Activated naive CD8-positive, alpha-beta T cell treated with anti-CD3 and anti-CD28 coated beads, Interleukin-2, amount 10 ng/mL, durations not matched to agents 7 days and 5 days (primary cell): ENCODE measurements around the gene FGD3. TPM values are rescaled to one million over a fixed set of nuclear protein-coding genes. Genes with fewer than 3 reads are reported as not detected.

Experiments used
- ATAC-seq: fragments of 150-1000 bp; cut with Tn5 transposase; one replicate; pipeline ENCODE4 v1.10.0; 2021; ENCODE audit warnings: low read depth, moderate library complexity
- POLR2A ChIA-PET: fragments of 350-600 bp; sonication (Branson Sonifier 250); formaldehyde crosslinking; loops from one replicate; lab custom pipeline; 2021; ENCODE audit warnings: antibody characterized with exemption; lab: Charles Lee
- DNase-seq: peaks from one replicate; pipeline ENCODE4 v3.0.0; 2021
- H3K27ac Mint-ChIP-seq: one replicate; pipeline ENCODE4 v1.8.0; 2022; ENCODE audit warnings: mild to moderate bottlenecking, mixed read lengths
- H3K27me3 Mint-ChIP-seq: one replicate; pipeline ENCODE4 v1.8.0; 2022; ENCODE audit warnings: mild to moderate bottlenecking, moderate library complexity, mixed read lengths
- H3K36me3 Mint-ChIP-seq: one replicate; pipeline ENCODE4 v1.8.0; 2021; ENCODE audit warnings: mild to moderate bottlenecking, mixed read lengths
- H3K4me1 Mint-ChIP-seq: one replicate; pipeline ENCODE4 v1.8.0; 2021; ENCODE audit warnings: mixed read lengths
- H3K4me3 Mint-ChIP-seq: one replicate; pipeline ENCODE4 v1.8.0; 2022; ENCODE audit warnings: mild to moderate bottlenecking, moderate library complexity, mixed read lengths
- H3K9me3 Mint-ChIP-seq: one replicate; pipeline ENCODE4 v1.8.0; 2021; ENCODE audit warnings: mixed read lengths
- total RNA-seq, 2 experiments: library from RNA; stranded (reverse); gene quantifications; one replicate each; pipeline ENCODE4 v1.2.3, GENCODE V29; 2021

FGD3 gene
- total RNA-seq, 2 experiments from 2014 or later, result 160 to 161 TPM

GRCh38 chr9:93022721-93023520 lies 75.6 kb downstream of the FGD3 start:
- H3K9me3 Mint-ChIP-seq, result no peaks in the 10 kb centered on the region
- POLR2A ChIA-PET, result no interaction called here
- peaks cover 47% of the 10 kb centered on the region for H3K4me1 Mint-ChIP-seq
- ATAC-seq, result no peak
- peak overlapping the region; percentile 68 for H3K27ac Mint-ChIP-seq
- no peak for DNase-seq
- H3K27me3 Mint-ChIP-seq, result no peaks in the 10 kb centered on the region
- no peak overlapping the region for H3K4me3 Mint-ChIP-seq
- peaks cover 33% of the 10 kb centered on the region for H3K36me3 Mint-ChIP-seq

- Mint-ChIP-seq H3K4me1 (peaks cover 49% of the 10 kb centered on the region), H3K27me3 (no peaks in the 10 kb centered on the region), H3K36me3 (peaks cover 28% of the 10 kb centered on the region), H3K27ac (no peak overlapping the region), H3K4me3 (no peak overlapping the region), H3K9me3 (no peaks in the 10 kb centered on the region)
- no peak for ATAC-seq
- no peak for DNase-seq
- POLR2A ChIA-PET, result no interaction called here
Observed at GRCh38 chr9:93023521-93023815, 76.1 kb downstream of the FGD3 start.

GRCh38 chr9:93024646-93024910 lies 77.3 kb downstream of the FGD3 start:
- POLR2A ChIA-PET, result interaction anchor here (1.0 to 2.2 kb wide), 8 partner anchors 11 to 71 kb away, joined by 3 to 16 read pairs (median 6); no protein-coding TSS in a partner anchor
- H3K36me3 Mint-ChIP-seq, result peaks cover 22% of the 10 kb centered on the region

DNA sequence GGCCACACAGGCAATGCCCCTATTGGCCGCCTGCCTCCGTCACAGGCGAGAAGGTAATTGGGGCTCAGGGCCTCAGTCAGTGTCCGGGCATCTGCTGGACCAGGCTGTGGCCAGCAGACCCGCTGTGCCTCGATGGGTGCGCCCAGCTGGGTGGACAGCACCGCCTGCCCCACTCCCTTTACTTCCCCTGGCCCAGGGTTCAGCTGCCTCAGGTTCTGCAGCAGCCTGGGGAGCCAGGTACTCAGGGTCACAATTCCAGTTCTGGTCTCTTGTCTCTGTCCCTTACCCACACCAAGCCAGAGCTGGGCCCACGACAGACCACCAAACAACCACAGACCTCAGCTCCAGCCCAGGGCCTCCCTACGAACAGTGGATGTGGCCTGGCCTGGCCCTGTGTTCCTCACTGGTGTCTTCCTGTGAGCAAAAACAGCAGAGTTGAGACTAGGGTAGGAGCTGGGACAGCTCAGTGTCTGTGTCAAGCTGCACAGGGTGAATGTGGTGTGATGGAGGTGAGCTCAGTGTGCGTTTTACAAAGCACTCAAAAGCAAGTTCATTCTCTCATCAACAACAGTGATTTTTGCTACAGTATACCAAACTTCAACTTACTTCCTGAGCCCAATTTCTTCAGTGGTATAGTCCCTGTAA lies 77.8 kb downstream of the FGD3 start:
- ATAC-seq (peak; percentile 69), DNase-seq (no peak)
- H3K4me3 Mint-ChIP-seq, result peak overlapping the region; percentile 72
- H3K4me1 Mint-ChIP-seq, result peaks cover 53% of the 10 kb centered on the region
- peaks cover 27% of the 10 kb centered on the region for H3K36me3 Mint-ChIP-seq
- POLR2A ChIA-PET, result interaction anchor here (0.5 to 2.2 kb wide), 17 partner anchors 8 to 74 kb away, joined by 3 to 16 read pairs (median 4); no protein-coding TSS in a partner anchor
- no peaks in the 10 kb centered on the region for H3K27me3 Mint-ChIP-seq
- H3K27ac Mint-ChIP-seq, result peak overlapping the region; percentile 92
- H3K9me3 Mint-ChIP-seq, result no peaks in the 10 kb centered on the region

More at GRCh38 chr9:93024646-93024910, 77.3 kb downstream of the FGD3 start:
- H3K9me3 Mint-ChIP-seq, result no peaks in the 10 kb centered on the region
- DNase-seq (no peak), ATAC-seq (no peak)
- peak overlapping the region; percentile 15 for H3K4me3 Mint-ChIP-seq
- no peaks in the 10 kb centered on the region for H3K27me3 Mint-ChIP-seq
- peaks cover 48% of the 10 kb centered on the region for H3K4me1 Mint-ChIP-seq
- peak overlapping the region; percentile 81 for H3K27ac Mint-ChIP-seq

- no peak for DNase-seq
- peak overlapping the region; percentile 72 for H3K4me3 Mint-ChIP-seq
- H3K27me3 Mint-ChIP-seq, result no peaks in the 10 kb centered on the region
- peak overlapping the region; percentile 92 for H3K27ac Mint-ChIP-seq
- peaks cover 31% of the 10 kb centered on the region for H3K36me3 Mint-ChIP-seq
- POLR2A ChIA-PET, result interaction anchor here (0.5 to 2.2 kb wide), 16 partner anchors 9 to 74 kb away, joined by 3 to 16 read pairs (median 4); no protein-coding TSS in a partner anchor
- ATAC-seq, result no peak
- H3K4me1 Mint-ChIP-seq, result peaks cover 55% of the 10 kb centered on the region
- H3K9me3 Mint-ChIP-seq, result no peaks in the 10 kb centered on the region
Observed at GRCh38 chr9:93025736-93026135, 78.4 kb downstream of the FGD3 start.

DNA sequence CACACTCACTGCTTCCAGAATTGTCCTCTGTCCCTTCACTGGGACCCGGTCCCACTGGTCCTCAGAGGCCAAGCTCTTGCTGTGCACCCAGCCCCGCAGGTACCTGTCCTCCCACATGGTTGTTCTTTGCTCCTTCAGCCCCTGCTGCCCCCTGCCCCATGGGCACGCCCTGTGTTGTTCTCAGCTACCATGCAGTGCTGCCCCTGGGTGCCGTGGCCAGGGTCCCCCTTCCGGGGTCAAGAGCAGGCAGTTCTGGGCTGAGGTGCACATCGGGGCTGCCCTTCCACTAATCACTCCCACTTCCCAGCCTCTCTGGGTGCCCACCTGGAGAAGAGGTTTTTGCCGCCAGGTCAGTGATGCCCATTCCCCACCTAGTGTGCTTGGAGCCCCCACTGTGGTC lies 79.3 kb downstream of the FGD3 start:
- Mint-ChIP-seq H3K9me3 (no peaks in the 10 kb centered on the region), H3K4me1 (peaks cover 53% of the 10 kb centered on the region), H3K4me3 (no peak overlapping the region), H3K36me3 (peaks cover 37% of the 10 kb centered on the region), H3K27ac (peak overlapping the region; percentile 90), H3K27me3 (no peaks in the 10 kb centered on the region)
- no peak for DNase-seq
- POLR2A ChIA-PET, result interaction anchor here (1.9 to 2.2 kb wide), 3 partner anchors 33 to 61 kb away, joined by 7 to 16 read pairs (median 12); no protein-coding TSS in a partner anchor
- no peak for ATAC-seq

GRCh38 chr9:93027750-93028149 lies 80.4 kb downstream of the FGD3 start:
- Mint-ChIP-seq H3K27me3 (no peaks in the 10 kb centered on the region), H3K36me3 (peaks cover 38% of the 10 kb centered on the region), H3K4me1 (peaks cover 50% of the 10 kb centered on the region), H3K4me3 (peak overlapping the region; percentile 74), H3K27ac (peak overlapping the region; percentile 90), H3K9me3 (no peaks in the 10 kb centered on the region)
- no peak for ATAC-seq
- no peak for DNase-seq
- POLR2A ChIA-PET, result interaction anchor here (0.6 to 2.4 kb wide), 16 partner anchors 13 to 106 kb away, joined by 3 to 25 read pairs (median 5); partner anchors contain the start of genes CARD19 and NINJ1

GRCh38 chr9:93028448-93029006 lies 81.2 kb downstream of the FGD3 start:
- Mint-ChIP-seq H3K9me3 (no peaks in the 10 kb centered on the region), H3K4me3 (peak overlapping the region; percentile 74), H3K27me3 (no peaks in the 10 kb centered on the region), H3K36me3 (peaks cover 39% of the 10 kb centered on the region), H3K4me1 (peaks cover 48% of the 10 kb centered on the region), H3K27ac (peak overlapping the region; percentile 90)
- DNase-seq (no peak), ATAC-seq (peak; percentile 84)
- POLR2A ChIA-PET, result interaction anchor here (0.6 to 2.4 kb wide), 20 partner anchors 13 to 106 kb away, joined by 3 to 25 read pairs (median 5); partner anchors contain the start of genes CARD19 and NINJ1

GRCh38 chr9:93030642-93031628 lies 83.6 kb downstream of the FGD3 start:
- Mint-ChIP-seq H3K4me3 (peak overlapping the region; percentile 25), H3K9me3 (no peaks in the 10 kb centered on the region), H3K4me1 (peaks cover 38% of the 10 kb centered on the region), H3K27ac (peak overlapping the region; percentile 89), H3K36me3 (peaks cover 37% of the 10 kb centered on the region), H3K27me3 (no peaks in the 10 kb centered on the region)
- POLR2A ChIA-PET, result interaction anchor here (0.6 kb wide), 1 partner anchor 11 kb away, joined by 6 read pairs; no protein-coding TSS in a partner anchor
- ATAC-seq (no peak), DNase-seq (no peak)

- Mint-ChIP-seq H3K9me3 (no peaks in the 10 kb centered on the region), H3K27me3 (no peaks in the 10 kb centered on the region), H3K4me1 (peaks cover 39% of the 10 kb centered on the region), H3K4me3 (no peak overlapping the region), H3K27ac (peak overlapping the region; percentile 40), H3K36me3 (peaks cover 36% of the 10 kb centered on the region)
- ATAC-seq, result no peak
- POLR2A ChIA-PET, result interaction anchor here (0.6 kb wide), 1 partner anchor 10 kb away, joined by 6 read pairs; no protein-coding TSS in a partner anchor
- DNase-seq, result no peak
Observed at GRCh38 chr9:93031629-93032430, 84.5 kb downstream of the FGD3 start.

DNA sequence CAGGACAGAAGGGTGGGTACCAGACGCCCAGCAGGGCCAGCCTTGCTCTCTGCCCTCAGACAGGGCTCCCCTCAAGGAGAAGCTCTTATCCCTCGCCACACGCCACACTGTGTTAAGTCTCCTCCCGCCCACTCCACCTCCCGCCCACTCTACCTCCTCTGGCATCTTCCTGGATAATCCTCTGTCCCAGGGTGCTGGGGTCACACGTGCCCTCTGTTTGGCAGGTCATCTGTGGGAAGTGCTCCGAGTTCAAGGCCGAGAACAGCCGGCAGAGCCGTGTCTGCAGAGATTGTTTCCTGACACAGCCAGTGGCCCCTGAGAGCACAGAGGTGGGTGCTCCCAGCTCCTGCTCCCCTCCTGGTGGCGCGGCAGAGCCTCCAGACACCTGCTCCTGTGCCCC lies 85.2 kb downstream of the FGD3 start:
- no peaks in the 10 kb centered on the region for H3K9me3 Mint-ChIP-seq
- ATAC-seq (no peak), DNase-seq (no peak)
- no peak overlapping the region for H3K4me3 Mint-ChIP-seq
- POLR2A ChIA-PET, result no interaction called here
- H3K36me3 Mint-ChIP-seq, result peaks cover 32% of the 10 kb centered on the region
- H3K27me3 Mint-ChIP-seq, result no peaks in the 10 kb centered on the region
- H3K27ac Mint-ChIP-seq, result peak overlapping the region; percentile 30
- peaks cover 35% of the 10 kb centered on the region for H3K4me1 Mint-ChIP-seq

DNA sequence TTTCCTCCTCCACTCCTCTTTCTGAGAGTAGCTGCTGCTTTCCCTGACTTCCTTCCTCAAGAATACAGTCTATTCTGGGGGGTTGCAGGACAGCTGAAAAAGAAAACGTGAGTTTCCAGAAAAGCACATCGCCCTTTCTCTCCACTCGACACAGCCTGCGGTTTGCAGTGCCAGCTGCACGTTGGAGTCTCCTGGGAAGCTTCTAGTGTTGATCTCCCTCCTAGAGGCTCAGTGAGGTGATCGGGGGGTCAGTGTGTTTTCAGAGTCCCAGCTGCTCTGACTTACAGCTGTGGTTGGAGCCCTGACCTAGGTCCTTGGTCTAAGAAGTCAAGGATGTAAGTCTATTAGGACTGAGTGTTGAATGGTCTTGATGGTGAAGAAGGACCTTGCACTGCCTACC lies 86.2 kb downstream of the FGD3 start:
- Mint-ChIP-seq H3K4me1 (peaks cover 29% of the 10 kb centered on the region), H3K27me3 (no peaks in the 10 kb centered on the region), H3K9me3 (no peaks in the 10 kb centered on the region), H3K4me3 (no peak overlapping the region), H3K27ac (peak overlapping the region; percentile 8), H3K36me3 (peaks cover 31% of the 10 kb centered on the region)
- POLR2A ChIA-PET, result interaction anchor here (0.6 to 1.1 kb wide), 3 partner anchors 14 to 160 kb away, joined by 3 read pairs; no protein-coding TSS in a partner anchor
- no peak for ATAC-seq
- no peak for DNase-seq
